ENCODE measurements around the gene IRF2.
"Not testable (repeated sequence)": the region's sequence is repeated elsewhere in the genome, so short reads cannot be mapped to it uniquely, and the experiment has no call there.

Gene IRF2

GRCh38 chr4:184359888-184360287 is 114.5 kb downstream of the IRF2 start:
- no peak for DNase-seq

- DNase-seq = no peak
Observed at GRCh38 chr4:184358521-184359232, 115.7 kb downstream of the IRF2 start.

GRCh38 chr4:184357772-184358171 is 116.6 kb downstream of the IRF2 start:
- no peak for DNase-seq

- DNase-seq = no peak
Observed at GRCh38 chr4:184357165-184357564, 117.2 kb downstream of the IRF2 start.

- no peak for DNase-seq
Observed at GRCh38 chr4:184356366-184356765, 118.0 kb downstream of the IRF2 start.

- no peak for DNase-seq
Observed at GRCh38 chr4:184355857-184356256, 118.5 kb downstream of the IRF2 start.

GRCh38 chr4:184355111-184355604 is 119.2 kb downstream of the IRF2 start:
- no peak for DNase-seq

GRCh38 chr4:184352891-184353290 is 121.5 kb downstream of the IRF2 start:
- DNase-seq = no peak

GRCh38 chr4:184351560-184352451 is 122.5 kb downstream of the IRF2 start:
- DNase-seq = no peak

GRCh38 chr4:184350964-184351363 is 123.4 kb downstream of the IRF2 start:
- no peak for DNase-seq

GRCh38 chr4:184350213-184350817 is 124.0 kb downstream of the IRF2 start:
- no peak for DNase-seq

- DNase-seq = no peak
Observed at GRCh38 chr4:184349283-184350039, 124.9 kb downstream of the IRF2 start.

GRCh38 chr4:184348311-184349233 is 125.8 kb downstream of the IRF2 start:
- no peak for DNase-seq

GRCh38 chr4:184347251-184348239 is 126.8 kb downstream of the IRF2 start:
- DNase-seq = no peak

GRCh38 chr4:184346682-184347081 is 127.7 kb downstream of the IRF2 start:
- no peak for DNase-seq

GRCh38 chr4:184346273-184346672 is 128.1 kb downstream of the IRF2 start:
- DNase-seq = not testable (repeated sequence)

GRCh38 chr4:184345573-184345922 is 128.8 kb downstream of the IRF2 start:
- DNase-seq = no peak

- DNase-seq = no peak
Observed at GRCh38 chr4:184344899-184345572, 129.3 kb downstream of the IRF2 start.

GRCh38 chr4:184344435-184344834 is 129.9 kb downstream of the IRF2 start:
- no peak for DNase-seq
